ENCODE data around the gene NKX1-1.
"Not testable (repeated sequence)": the region's sequence is repeated elsewhere in the genome, so short reads cannot be mapped to it uniquely, and the experiment has no call there.

The NKX1-1 gene

DNA sequence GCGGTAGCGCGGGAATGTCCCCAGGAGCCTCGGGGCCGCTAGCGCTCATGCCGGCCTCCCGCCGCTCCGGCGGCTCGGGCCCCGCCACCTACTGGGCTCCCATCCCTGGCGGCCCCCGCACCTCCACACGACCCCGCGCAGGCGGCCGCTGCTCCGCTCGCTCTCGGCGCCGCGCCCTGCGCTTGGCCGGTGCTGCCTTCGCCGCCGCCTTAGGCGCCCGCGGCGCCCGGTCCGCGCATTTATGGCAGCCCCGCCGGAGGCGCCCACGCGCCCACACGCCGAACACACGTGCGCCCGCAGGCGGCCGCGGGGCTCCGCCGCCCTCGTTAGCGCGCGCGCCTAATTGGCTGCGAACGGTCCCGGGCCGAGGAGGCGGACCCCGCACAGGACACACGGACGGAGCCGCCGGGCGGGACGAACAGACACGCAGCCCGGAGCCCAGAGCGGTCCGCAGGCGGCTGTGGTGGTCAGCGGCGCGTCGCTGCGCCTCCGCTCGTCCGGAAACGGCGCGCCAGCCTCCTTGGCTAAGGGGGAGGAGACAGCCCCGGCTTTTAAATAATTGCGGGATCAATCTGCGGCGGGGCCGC, at the start of gene NKX1-1:
Gene NKX1-1, minus strand, starts transcription at position 49 of the 587 bp plus-strand sequence. Its CDS starts 0 bp downstream, at position 49.
- DNase-seq = no peak

DNA sequence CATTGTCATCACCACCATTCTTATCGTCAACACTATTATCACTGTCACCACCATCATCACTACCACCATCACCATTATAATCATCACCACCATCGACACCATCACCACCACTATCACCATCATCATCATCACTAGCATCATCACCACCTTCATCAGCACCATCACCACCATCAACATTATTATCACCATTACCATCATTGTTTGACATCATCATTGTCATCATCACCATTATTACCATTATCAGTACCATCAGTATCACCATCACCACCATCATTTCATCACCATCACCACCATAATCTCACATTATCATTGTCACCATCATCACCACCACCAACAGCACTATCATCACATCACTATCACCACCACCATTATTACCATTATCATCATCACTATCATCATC, 47.5 kb upstream of the NKX1-1 start:
- DNase-seq = no peak

- no peak for DNase-seq
Observed at GRCh38 chr4:1452431-1453051, 46.3 kb upstream of the NKX1-1 start.

DNA sequence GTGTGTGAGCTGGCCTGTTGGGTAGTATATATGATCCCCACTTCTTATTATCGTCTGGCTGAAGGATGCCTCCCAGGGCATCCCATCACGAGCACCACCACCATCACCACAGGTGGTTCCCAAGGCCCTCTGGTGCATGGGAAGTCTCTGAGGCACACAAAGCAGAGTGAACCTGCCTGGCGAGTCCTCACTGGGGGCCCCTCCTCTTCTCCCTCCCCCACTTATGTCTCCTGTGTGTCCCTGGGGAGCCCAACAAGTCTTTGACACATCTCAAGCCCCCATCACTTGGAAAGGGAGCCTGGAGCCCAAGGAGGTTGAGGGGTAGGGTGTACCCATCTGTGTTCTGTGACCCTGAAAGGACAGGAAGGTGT, 45.5 kb upstream of the NKX1-1 start:
- DNase-seq = no peak

DNA sequence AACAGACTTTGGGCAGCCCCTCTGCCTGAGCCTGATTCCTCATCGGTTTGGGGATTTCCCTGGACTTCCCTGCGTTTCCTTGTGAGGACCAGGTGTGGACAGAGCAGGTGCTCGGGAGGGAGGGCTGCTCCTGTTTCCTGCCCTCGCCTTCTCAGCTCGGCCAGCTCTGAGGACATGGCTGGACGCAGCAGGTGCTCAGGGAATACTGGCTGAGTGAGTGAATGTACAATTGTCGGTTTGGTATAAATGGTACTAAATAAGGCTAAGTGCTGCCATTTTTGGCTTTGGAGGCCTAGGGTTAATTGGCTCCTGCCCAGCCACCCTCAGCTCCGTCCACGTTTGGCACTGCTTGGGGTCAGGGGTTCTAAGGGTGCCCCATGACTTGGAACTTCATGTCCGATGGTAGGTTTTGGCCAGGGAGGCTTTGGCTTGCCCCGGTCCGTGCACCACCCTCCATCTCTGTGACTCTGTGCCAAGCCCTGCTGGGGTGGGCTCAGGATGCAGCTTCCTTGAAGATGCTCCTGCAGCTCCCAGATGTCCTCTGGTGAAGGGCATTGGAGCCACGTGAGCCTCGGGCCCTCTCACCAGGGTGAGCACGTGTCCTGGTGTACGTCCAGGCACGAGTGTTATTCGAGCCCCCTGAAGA, 45.0 kb upstream of the NKX1-1 start:
- DNase-seq = no peak

- no peak for DNase-seq
Observed at GRCh38 chr4:1449833-1450741, 43.8 kb upstream of the NKX1-1 start.

DNA sequence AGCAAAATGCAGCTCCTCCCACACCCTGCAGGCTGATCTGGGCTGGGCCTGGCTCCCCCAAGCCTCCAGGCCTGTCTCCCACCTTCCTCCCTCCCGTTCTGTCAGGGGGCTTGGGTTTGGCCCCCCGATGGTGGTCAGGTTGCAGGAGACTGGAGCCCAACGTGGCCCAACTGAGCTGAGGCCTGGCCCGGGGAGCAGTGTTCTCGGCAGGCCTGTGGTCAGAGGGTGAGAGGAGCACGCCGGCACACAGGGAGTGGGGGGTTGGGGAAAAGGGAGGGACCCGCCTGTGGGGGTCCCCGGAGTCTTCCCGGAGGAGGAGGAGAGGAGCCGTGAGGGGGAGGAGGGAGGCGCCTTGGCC, 43.2 kb upstream of the NKX1-1 start:
- no peak for DNase-seq

DNA sequence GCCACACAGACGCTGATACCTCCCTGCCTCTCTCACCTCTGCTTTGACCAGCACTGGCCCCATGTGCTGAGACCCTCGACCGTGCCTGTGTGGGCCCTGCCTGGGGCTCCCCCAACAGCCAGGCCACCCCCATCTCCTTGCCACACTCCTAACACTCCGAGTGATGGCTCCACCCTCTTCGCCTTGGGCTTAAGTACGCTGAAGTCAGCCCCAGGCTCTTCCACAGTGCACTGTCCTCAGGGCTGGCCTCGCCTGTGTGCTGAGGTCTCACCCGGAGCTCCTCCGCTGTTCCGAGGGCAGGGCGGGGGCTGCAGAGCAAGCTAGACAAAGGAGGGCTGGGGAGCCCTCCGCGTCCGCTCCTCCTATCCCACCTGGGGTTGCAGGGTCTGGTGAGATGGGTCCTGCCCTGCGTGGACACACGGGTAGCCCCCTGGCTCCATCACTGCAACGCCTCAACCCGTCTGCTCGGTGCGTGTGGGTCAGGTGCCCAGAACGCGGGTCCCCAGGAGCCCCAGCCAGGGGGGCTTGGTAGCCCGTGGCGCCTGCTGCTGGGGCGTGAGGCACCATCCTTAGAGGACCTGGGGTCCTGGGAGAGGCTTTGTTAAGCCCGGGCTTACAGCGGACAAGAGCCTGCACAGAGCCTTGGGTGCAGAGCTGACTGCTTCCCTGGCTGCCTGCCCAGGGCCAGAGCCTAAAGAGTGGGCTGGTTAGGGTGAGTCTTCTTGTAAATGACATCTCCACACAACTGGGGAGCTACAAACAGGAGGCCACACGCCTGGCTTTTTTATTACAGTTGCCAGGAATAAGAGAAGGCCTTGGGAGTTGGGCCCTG, 42.6 kb upstream of the NKX1-1 start:
- no peak for DNase-seq

DNA sequence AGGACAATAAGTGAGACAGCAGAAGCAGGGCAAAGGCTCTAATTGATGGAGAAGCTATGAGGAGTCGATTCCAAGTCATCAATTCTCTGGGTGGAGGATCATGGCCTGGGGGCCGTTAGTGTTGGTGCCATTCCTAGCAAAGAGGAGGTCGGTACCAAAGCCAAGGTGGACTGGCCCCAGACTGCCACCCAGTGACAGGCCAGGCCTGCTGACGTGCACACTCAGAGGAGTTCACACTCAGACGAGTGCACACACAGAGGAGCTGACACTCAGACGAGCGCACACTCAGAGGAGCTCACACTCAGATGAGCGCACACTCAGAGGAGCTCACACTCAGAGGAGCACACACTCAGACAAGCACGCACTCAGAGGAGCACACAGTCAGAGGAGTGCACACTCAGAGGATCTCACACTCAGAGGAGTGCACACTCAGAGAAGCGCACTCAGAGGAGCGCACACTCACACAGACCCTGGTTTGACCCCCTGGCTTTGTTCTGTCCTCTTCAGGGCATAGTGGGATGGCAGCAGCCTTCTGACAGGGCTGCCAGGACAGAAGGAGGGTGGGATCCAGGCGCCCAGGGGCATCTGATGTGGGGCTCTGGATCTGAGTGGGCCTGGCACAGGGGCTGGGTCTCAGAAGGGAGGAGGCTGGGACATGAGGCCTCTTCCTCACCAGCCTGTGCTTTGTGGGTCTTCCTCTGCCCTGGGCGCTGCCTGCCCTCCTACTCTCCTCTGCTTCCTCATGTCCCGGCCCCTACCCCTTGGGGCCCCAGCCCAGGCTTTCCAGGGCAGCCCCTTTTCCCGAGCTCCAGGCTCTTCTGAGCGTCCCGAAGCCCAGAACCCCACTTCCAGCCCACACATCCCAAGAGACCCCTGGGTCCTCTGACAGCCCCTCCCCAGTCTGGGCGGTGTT, 41.7 kb upstream of the NKX1-1 start:
- DNase-seq = no peak

DNA sequence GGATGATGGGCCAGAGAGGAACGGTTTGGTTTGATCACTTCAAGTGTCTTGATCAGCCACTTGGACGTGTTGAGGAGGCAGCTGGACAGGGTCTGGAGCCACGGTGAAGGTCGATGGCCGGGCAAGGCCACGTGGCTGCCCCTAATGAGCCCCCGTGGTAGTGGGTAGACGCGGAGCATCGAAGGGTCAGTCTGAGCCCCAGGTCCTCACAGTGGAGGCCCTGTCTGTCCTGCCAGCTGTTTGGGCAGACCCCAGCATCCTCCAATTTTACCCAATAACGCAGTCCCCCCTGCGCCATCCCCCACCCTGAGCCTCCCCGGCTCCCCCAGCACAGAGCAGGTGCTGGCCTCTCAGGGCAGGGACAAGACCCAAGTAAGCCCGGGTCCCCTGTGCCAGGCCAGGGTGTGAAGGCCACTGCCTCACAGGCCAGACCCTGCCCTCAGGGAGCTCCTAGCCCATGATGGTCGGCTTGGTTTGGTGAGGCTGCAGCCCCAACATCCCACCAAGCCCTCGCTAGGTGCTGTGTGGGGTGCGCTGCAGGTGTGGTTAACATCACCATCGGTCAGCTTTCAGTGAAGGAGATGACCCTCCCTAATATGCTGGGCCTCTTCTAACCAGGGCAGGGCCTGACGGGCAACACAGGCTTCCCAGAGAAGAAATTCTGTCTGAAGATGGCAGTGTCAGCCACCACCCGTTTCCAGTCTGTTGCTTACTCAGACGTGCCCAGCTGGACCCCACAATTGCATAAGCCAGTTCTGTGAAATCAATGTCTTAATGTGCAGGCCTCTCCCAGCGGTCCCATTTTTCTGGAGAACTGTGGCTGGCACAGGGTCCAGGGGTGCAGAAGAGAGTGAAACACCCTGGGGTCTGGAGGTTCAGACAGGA, 40.5 kb upstream of the NKX1-1 start:
- no peak for DNase-seq

- DNase-seq = no peak
Observed at GRCh38 chr4:1445716-1446445, 39.6 kb upstream of the NKX1-1 start.

GRCh38 chr4:1443688-1444172, 37.5 kb upstream of the NKX1-1 start:
- DNase-seq = not testable (repeated sequence)

- DNase-seq = no peak
Observed at GRCh38 chr4:1427010-1427409, 20.8 kb upstream of the NKX1-1 start.

DNA sequence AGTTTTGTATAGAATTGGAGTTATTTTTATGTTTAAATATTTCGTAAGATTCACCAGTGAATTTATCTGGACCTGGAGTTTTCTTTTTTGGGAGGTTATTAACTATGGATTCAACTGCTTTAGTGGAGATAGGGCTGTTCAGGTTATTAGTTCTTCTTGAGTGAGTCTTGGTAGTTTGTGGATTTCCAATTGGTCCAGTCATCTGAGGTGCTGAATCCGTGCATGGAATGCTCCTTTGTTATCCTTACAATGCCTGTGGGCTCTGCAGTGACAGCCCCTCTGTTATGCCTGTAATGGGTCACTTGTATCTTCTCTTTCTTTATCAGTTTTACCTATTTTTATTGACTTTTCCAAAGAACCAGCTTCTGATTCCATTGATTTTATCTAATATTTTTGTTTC, 15.4 kb upstream of the NKX1-1 start:
- DNase-seq = no peak

GRCh38 chr4:1419708-1420107, 13.5 kb upstream of the NKX1-1 start:
- no peak for DNase-seq

DNA sequence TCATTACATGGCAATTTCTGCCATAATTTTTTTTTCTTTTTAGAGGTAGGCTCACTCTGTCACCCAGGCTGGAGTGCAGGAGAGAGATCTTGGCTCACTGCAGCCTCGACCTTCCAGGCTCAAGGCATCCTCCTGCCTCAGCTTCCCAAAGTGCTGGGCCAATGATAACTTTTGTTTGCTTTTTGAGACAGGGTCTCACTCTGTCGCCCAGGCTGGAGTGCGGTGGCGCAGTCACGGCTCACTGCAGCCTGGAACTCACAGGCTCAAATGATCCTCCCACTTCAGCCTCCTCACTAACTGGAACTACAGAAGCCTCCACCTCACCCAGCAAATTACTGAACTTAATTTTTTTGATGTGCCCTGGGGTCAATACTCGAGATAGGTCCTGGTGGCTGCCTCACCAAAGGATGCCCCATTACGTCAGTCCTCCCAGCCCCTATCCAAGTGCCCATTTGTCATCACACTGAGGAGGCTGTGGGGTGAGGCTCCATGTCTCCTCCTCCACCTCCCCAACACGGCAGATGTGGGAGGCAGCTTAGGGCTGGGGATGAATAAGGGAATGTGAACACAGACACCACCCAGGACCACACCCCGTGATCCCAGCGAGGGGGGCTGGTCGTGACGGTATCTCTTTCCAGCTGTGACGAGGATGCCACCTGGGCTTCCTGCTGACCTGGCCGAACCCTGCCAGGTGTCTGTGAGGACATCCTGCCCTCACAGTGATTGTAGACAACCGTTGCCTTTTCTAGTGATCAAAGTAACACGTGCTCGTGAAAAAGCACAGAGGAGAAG, 12.4 kb upstream of the NKX1-1 start:
- no peak for DNase-seq

- DNase-seq = no peak
Observed at GRCh38 chr4:1417522-1418390, 11.5 kb upstream of the NKX1-1 start.

DNA sequence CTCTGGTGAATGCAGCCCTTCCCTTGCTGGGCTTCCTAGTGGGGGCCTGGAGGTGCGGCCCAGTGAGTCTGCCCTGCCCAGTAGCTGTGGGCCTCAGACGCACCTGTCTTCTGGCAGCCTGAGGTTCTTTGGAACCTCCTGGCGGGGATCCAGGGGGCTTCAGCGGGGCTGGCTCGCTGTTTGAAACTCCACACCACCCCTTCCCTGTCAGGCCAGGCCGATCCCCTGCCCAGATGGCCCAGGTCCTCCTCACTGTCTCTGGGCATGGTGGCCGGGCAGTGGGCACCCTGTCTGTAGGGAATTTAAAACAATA, 10.7 kb upstream of the NKX1-1 start:
- no peak for DNase-seq
